ENCODE measurements around the gene CALM1.

Gene CALM1

DNA sequence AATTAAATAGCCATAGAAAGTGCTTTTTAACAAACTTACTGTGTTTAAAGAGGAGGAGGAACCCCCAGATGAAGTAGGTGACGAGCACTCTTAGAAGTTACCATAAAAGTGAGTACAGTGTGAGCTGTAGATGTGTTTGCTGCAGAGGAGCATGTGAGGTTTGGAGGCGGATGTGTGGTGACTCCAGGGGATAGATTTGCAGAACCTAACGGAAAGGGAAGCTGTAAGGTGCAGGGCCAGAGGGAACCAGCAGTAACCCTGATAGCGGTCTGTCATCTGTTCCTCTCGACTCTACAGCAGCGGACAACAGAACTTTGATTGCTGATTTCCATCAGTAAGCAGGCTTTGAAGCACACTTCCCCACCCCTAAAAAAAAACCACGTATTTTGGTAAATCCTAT, 5.2 kb downstream of the CALM1 start:
- H3K4me3 ChIP-seq (replicated peaks; ENCODE audit: low read depth, low read length) = no peak overlapping the region
- H3K36me3 ChIP-seq (ENCODE audit: control insufficient read depth, insufficient read depth, low read length) = peaks cover 24% of the 10 kb centered on the region
- no peaks in the 10 kb centered on the region for H3K27me3 ChIP-seq (replicated peaks; ENCODE audit: control insufficient read depth, insufficient read depth, low read length)
- no peak for DNase-seq (ENCODE audit: extremely low read depth, insufficient read length)
- TF ChIP-seq CTCF (IDR thresholded peaks at IDR 0.05; ENCODE audit: insufficient read depth, low read length, poor library complexity, severe bottlenecking) = no peak

GRCh38 chr14:90403065-90403464, 6.2 kb downstream of the CALM1 start:
- Histone ChIP-seq H3K36me3 (ENCODE audit: control insufficient read depth, insufficient read depth, low read length) (peaks cover 24% of the 10 kb centered on the region), H3K27me3 (replicated peaks; ENCODE audit: control insufficient read depth, insufficient read depth, low read length) (no peaks in the 10 kb centered on the region), H3K4me3 (replicated peaks; ENCODE audit: low read depth, low read length) (no peak overlapping the region)
- DNase-seq (ENCODE audit: extremely low read depth, insufficient read length) = no peak
- no peak for TF ChIP-seq CTCF (IDR thresholded peaks at IDR 0.05; ENCODE audit: insufficient read depth, low read length, poor library complexity, severe bottlenecking)

GRCh38 chr14:90405101-90405500, 8.3 kb downstream of the CALM1 start:
- Histone ChIP-seq H3K4me3 (replicated peaks; ENCODE audit: low read depth, low read length) (no peak overlapping the region), H3K36me3 (ENCODE audit: control insufficient read depth, insufficient read depth, low read length) (peaks cover 24% of the 10 kb centered on the region), H3K27me3 (replicated peaks; ENCODE audit: control insufficient read depth, insufficient read depth, low read length) (no peaks in the 10 kb centered on the region)
- DNase-seq (ENCODE audit: extremely low read depth, insufficient read length) = no peak
- no peak for TF ChIP-seq CTCF (IDR thresholded peaks at IDR 0.05; ENCODE audit: insufficient read depth, low read length, poor library complexity, severe bottlenecking)

- Histone ChIP-seq H3K36me3 (ENCODE audit: control insufficient read depth, insufficient read depth, low read length) (peaks cover 24% of the 10 kb centered on the region), H3K27me3 (replicated peaks; ENCODE audit: control insufficient read depth, insufficient read depth, low read length) (no peaks in the 10 kb centered on the region), H3K4me3 (replicated peaks; ENCODE audit: low read depth, low read length) (no peak overlapping the region)
- no peak for TF ChIP-seq CTCF (IDR thresholded peaks at IDR 0.05; ENCODE audit: insufficient read depth, low read length, poor library complexity, severe bottlenecking)
- no peak for DNase-seq (ENCODE audit: extremely low read depth, insufficient read length)
Measured at GRCh38 chr14:90405755-90406154, 8.9 kb downstream of the CALM1 start.

DNA sequence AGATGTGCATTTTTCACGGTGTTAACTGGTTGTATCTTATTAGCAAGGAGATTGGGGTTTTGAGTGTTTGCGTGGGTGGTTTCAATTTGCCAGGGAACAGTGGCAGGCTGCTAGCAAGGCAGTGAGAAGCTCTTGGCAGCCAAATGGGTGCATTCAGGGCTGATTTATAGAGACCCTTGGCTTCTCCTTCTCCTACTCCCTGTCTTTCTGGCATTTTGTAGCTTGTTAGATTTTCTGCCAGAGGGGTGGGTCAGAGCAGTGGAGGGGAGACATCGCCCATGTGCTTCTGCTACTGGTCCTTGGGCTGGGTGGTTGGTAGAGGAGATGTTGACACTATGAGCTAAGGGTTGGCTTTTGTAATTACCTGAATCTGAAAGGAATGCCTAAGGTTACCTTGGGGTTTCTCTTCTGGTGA, 9.6 kb downstream of the CALM1 start:
- no peak for TF ChIP-seq CTCF (IDR thresholded peaks at IDR 0.05; ENCODE audit: insufficient read depth, low read length, poor library complexity, severe bottlenecking)
- peaks cover 20% of the 10 kb centered on the region for H3K36me3 ChIP-seq (ENCODE audit: control insufficient read depth, insufficient read depth, low read length)
- DNase-seq (ENCODE audit: extremely low read depth, insufficient read length) = no peak
- H3K27me3 ChIP-seq (replicated peaks; ENCODE audit: control insufficient read depth, insufficient read depth, low read length) = no peaks in the 10 kb centered on the region
- H3K4me3 ChIP-seq (replicated peaks; ENCODE audit: low read depth, low read length) = no peak overlapping the region

DNA sequence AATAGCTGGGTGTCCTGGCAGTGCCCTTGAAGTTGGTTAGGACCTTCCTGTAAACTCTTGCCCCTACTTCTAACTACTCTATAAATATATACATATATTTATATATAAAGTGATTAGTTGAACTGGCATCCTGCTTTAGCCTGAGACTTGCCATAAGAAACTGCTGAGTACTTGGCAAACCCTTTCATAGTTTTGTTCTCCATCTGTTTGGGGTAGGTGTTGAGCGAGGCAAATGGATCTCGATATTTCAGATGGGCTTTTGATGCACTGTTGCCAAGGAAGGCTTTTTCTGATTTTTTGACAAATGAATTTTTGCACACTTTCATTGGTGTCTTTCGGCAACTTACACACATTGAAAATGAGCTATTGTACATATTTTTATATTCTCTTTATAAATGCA, 10.4 kb downstream of the CALM1 start:
- Histone ChIP-seq H3K36me3 (ENCODE audit: control insufficient read depth, insufficient read depth, low read length) (peaks cover 14% of the 10 kb centered on the region), H3K27me3 (replicated peaks; ENCODE audit: control insufficient read depth, insufficient read depth, low read length) (no peaks in the 10 kb centered on the region), H3K4me3 (replicated peaks; ENCODE audit: low read depth, low read length) (no peak overlapping the region)
- no peak for DNase-seq (ENCODE audit: extremely low read depth, insufficient read length)
- no peak for TF ChIP-seq CTCF (IDR thresholded peaks at IDR 0.05; ENCODE audit: insufficient read depth, low read length, poor library complexity, severe bottlenecking)

Measured in GM06990 (cell line).